ENCODE data around the gene SEC62. TPM values are rescaled to one million over a fixed set of nuclear protein-coding genes. Genes with fewer than 3 reads are reported as not detected.

Gene SEC62, protein sequence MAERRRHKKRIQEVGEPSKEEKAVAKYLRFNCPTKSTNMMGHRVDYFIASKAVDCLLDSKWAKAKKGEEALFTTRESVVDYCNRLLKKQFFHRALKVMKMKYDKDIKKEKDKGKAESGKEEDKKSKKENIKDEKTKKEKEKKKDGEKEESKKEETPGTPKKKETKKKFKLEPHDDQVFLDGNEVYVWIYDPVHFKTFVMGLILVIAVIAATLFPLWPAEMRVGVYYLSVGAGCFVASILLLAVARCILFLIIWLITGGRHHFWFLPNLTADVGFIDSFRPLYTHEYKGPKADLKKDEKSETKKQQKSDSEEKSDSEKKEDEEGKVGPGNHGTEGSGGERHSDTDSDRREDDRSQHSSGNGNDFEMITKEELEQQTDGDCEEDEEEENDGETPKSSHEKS
- 273 TPM for polyA plus RNA-seq

DNA sequence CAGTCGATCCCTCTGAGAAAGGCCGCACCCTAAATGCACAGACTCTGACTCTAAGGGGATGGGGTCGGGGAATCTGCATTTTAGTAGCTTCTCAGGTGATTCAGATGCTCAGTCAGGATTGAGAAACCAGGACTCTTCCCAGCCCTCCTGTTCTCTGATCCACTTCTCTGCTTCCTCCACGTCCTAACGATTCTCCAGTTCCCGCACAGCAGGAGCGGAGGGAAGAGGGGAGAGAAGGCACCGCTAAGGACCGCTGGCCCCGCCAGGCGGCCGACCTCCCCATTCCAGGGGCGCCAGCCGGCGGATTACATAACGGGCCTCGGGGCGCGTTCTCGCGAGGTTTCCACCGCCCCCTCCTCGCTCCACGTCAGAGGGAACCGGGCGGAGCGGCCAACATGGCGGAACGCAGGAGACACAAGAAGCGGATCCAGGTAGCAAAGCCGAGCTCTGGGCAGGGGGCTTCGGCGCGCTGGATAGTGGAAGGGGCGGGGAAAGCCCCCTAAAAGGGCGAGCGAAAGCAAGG, at the start of gene SEC62:
TSS of gene SEC62 (plus strand) at position 380 of the 523 bp plus-strand sequence. CDS start at position 396, 16 bp downstream.
- H3K9me3 Mint-ChIP-seq: peaks cover 0 to 4% (median 0%) of the 10 kb centered on the region in 3 donors
- H3K27ac Mint-ChIP-seq: peak within 1 kb of the TSS; percentile 97 to 99 (median 98)
- H3K4me3 Mint-ChIP-seq: peak within 1 kb of the TSS; percentile 88 to 99 (median 95)
- H3K36me3 Mint-ChIP-seq: peaks cover 1% of the 10 kb centered on the region
- peaks cover 42 to 66% (median 65%) of the 10 kb centered on the region in 3 donors for H3K4me1 Mint-ChIP-seq
- no peaks in the 10 kb centered on the region for H3K27me3 Mint-ChIP-seq

GRCh38 chr3:169923189-169923588, 43.4 kb upstream of the SEC62 start:
- H3K9me3 Mint-ChIP-seq: peaks cover 0 to 3% (median 0%) of the 10 kb centered on the region in 3 donors
- no peak overlapping the region for H3K27ac Mint-ChIP-seq
- peaks cover 3% of the 10 kb centered on the region for H3K27me3 Mint-ChIP-seq
- H3K4me3 Mint-ChIP-seq: no peak overlapping the region
- peaks cover 0 to 3% (median 0%) of the 10 kb centered on the region in 3 donors for H3K4me1 Mint-ChIP-seq
- H3K36me3 Mint-ChIP-seq: no peaks in the 10 kb centered on the region

- H3K4me3 Mint-ChIP-seq: no peak overlapping the region
- H3K4me1 Mint-ChIP-seq: peaks cover 0 to 3% (median 0%) of the 10 kb centered on the region in 3 donors
- peaks cover 3% of the 10 kb centered on the region for H3K27me3 Mint-ChIP-seq
- peaks cover 0 to 3% (median 0%) of the 10 kb centered on the region in 3 donors for H3K9me3 Mint-ChIP-seq
- no peak overlapping the region for H3K27ac Mint-ChIP-seq
- no peaks in the 10 kb centered on the region for H3K36me3 Mint-ChIP-seq
These were observed 42.8 kb upstream of the SEC62 start for GRCh38 chr3:169923831-169924230.

DNA sequence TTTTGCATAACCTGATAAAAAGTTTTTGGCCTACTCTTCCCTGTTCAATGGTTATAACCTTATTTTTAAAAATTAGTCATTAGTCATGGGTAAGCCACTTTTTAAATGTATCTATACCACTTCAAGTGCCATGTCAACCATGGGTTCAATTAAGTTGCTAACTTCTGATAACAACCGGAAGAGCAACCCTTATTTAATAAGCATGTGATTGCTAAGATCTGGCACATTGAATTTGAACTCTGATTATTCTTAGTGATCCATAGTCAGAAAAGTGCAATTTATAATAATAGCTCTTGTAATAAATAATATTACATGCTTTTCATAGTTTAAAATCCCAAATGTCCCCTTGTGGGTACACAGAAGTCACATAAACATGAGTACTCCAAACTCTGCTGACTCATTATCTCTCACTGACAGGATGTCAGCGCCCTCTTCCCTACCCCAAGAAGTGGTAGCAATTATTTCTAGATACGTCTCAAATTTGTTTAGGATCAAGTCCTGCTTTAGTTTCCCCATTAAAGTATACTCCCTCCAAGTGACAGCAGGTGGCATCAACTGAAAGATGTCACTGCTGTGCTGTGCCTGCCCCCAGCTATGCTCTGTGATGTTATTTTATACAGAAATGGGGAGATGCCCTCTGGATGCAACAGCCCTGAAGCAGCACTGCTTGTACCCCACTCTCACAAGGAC, 36.6 kb upstream of the SEC62 start:
- Mint-ChIP-seq H3K27me3 (peaks cover 2% of the 10 kb centered on the region), H3K4me1 (peaks cover 37 to 43% (median 39%) of the 10 kb centered on the region in 3 donors), H3K4me3 (peak overlapping the region in 2 of 4 donors; percentile 52 to 79), H3K9me3 (peaks cover 0 to 5% (median 1%) of the 10 kb centered on the region in 3 donors), H3K27ac (peak overlapping the region; percentile 1 to 69 (median 68)), H3K36me3 (no peaks in the 10 kb centered on the region)

- Mint-ChIP-seq H3K27me3 (peaks cover 2% of the 10 kb centered on the region), H3K9me3 (peaks cover 0 to 6% (median 1%) of the 10 kb centered on the region in 3 donors), H3K4me1 (peaks cover 41 to 48% (median 47%) of the 10 kb centered on the region in 3 donors), H3K27ac (peak overlapping the region; percentile 73 to 76 (median 75)), H3K36me3 (no peaks in the 10 kb centered on the region), H3K4me3 (peak overlapping the region in 2 of 4 donors; percentile 9 to 82)
These were observed 35.8 kb upstream of the SEC62 start for GRCh38 chr3:169930843-169931242.

GRCh38 chr3:169931747-169932520, 34.7 kb upstream of the SEC62 start:
- Mint-ChIP-seq H3K27me3 (peaks cover 2% of the 10 kb centered on the region), H3K27ac (peak overlapping the region; percentile 76 to 87 (median 83)), H3K9me3 (peaks cover 0 to 6% (median 1%) of the 10 kb centered on the region in 3 donors), H3K36me3 (no peaks in the 10 kb centered on the region), H3K4me1 (peaks cover 41 to 52% (median 50%) of the 10 kb centered on the region in 3 donors), H3K4me3 (peak overlapping the region; percentile 62 to 88 (median 78))

- Mint-ChIP-seq H3K4me1 (peaks cover 54 to 62% (median 55%) of the 10 kb centered on the region in 3 donors), H3K27ac (peak overlapping the region in 1 of 3 donors; percentile 91)
These were observed 27.3 kb upstream of the SEC62 start for GRCh38 chr3:169939320-169939719.

DNA sequence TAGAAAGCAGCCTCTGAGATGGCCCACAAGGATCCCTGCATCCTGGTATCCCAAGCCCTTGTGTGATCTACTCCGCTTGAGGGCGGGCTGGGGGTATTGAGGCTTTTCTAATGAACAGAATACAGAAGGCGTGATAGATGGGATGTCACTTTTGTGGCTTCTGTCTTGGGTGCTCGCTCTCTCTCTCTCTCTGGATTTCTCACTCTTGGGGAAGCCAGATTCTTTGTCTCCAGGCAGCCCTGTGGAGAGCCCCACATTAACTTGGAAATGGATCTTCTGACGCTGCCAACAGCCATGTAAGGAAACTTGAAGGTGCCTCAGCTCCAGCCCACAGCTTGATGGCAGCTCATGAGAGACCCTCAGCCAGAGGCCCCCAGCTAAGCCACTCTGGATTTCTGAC, 26.9 kb upstream of the SEC62 start:
- Mint-ChIP-seq H3K4me1 (peaks cover 52 to 61% (median 53%) of the 10 kb centered on the region in 3 donors), H3K4me3 (peak overlapping the region in 3 of 4 donors; percentile 60 to 88 (median 67)), H3K9me3 (peaks cover 0 to 4% (median 0%) of the 10 kb centered on the region in 3 donors), H3K27ac (peak overlapping the region; percentile 83 to 96 (median 91)), H3K27me3 (no peaks in the 10 kb centered on the region), H3K36me3 (peaks cover 4% of the 10 kb centered on the region)

More at GRCh38 chr3:169939320-169939719, 27.3 kb upstream of the SEC62 start:
- peaks cover 4% of the 10 kb centered on the region for H3K36me3 Mint-ChIP-seq
- no peaks in the 10 kb centered on the region for H3K27me3 Mint-ChIP-seq
- peak overlapping the region in 3 of 4 donors; percentile 30 to 67 (median 60) for H3K4me3 Mint-ChIP-seq
- peaks cover 0 to 4% (median 0%) of the 10 kb centered on the region in 3 donors for H3K9me3 Mint-ChIP-seq

GRCh38 chr3:169940470-169941181, 26.0 kb upstream of the SEC62 start:
- peaks cover 50 to 62% (median 54%) of the 10 kb centered on the region in 3 donors for H3K4me1 Mint-ChIP-seq

DNA sequence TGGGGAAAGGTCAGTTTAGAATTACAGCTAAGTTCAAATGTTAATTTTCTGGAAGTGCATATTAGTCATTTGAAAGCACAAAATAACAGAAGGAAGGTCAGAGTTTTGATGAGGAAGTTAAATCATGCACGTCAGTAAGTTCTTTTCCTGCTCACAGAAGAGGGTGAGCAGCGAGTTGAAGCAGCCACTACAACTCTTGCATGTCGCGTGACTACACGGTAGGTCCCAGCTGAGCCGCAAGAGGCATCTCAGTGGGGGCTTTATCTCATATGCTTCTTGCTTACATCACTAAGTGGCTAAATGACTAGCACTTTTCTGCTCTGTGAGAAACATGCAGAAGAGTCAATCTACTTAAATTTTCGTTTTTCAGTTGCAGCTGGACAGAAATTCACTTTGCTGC, 21.3 kb upstream of the SEC62 start:
- Mint-ChIP-seq H3K27ac (peak overlapping the region; percentile 75 to 94 (median 90)), H3K9me3 (no peaks in the 10 kb centered on the region), H3K27me3 (no peaks in the 10 kb centered on the region), H3K36me3 (no peaks in the 10 kb centered on the region), H3K4me3 (peak overlapping the region; percentile 31 to 92 (median 62)), H3K4me1 (peaks cover 34 to 70% (median 53%) of the 10 kb centered on the region in 3 donors)

More at GRCh38 chr3:169940470-169941181, 26.0 kb upstream of the SEC62 start:
- H3K9me3 Mint-ChIP-seq: peaks cover 0 to 3% (median 0%) of the 10 kb centered on the region in 3 donors
- H3K4me3 Mint-ChIP-seq: peak overlapping the region; percentile 60 to 88 (median 80)
- H3K27ac Mint-ChIP-seq: peak overlapping the region; percentile 83 to 96 (median 91)
- H3K27me3 Mint-ChIP-seq: no peaks in the 10 kb centered on the region
- H3K36me3 Mint-ChIP-seq: peaks cover 4% of the 10 kb centered on the region

DNA sequence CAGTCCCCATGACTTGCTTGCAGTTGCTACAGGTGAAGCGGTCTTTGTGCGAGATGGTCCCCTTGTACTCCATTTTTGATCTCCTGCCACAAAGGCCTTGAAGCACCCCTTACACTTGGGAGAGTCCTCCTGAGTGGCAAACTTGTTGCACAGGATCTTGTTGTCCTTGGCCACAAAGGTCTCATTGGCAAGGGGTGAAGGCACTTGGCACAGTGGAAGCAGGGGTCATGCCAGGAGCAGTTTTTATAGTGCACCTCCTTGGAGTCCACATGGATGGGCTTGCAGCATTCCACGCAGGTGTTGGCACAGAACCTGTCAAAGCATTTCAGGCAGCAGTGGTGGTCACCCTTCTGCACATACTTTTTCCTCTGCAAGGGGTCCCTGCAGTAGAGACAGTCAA, 20.3 kb upstream of the SEC62 start:
- Mint-ChIP-seq H3K4me3 (peak overlapping the region in 2 of 4 donors; percentile 24 to 74), H3K9me3 (no peaks in the 10 kb centered on the region), H3K4me1 (peaks cover 24 to 60% (median 42%) of the 10 kb centered on the region in 3 donors), H3K27ac (peak overlapping the region in 1 of 3 donors; percentile 75), H3K36me3 (no peaks in the 10 kb centered on the region), H3K27me3 (no peaks in the 10 kb centered on the region)

GRCh38 chr3:169948559-169949448, 17.8 kb upstream of the SEC62 start:
- Mint-ChIP-seq H3K9me3 (no peaks in the 10 kb centered on the region), H3K27ac (peak overlapping the region in 1 of 3 donors; percentile 0), H3K36me3 (no peaks in the 10 kb centered on the region), H3K4me3 (no peak overlapping the region), H3K27me3 (no peaks in the 10 kb centered on the region), H3K4me1 (peaks cover 25 to 48% (median 30%) of the 10 kb centered on the region in 3 donors)

GRCh38 chr3:169952045-169952444, 14.6 kb upstream of the SEC62 start:
- Mint-ChIP-seq H3K27ac (no peak overlapping the region), H3K36me3 (no peaks in the 10 kb centered on the region), H3K4me3 (no peak overlapping the region), H3K27me3 (no peaks in the 10 kb centered on the region), H3K4me1 (peaks cover 23 to 39% (median 30%) of the 10 kb centered on the region in 3 donors), H3K9me3 (peaks cover 0 to 4% (median 0%) of the 10 kb centered on the region in 3 donors)

All from IgD-negative memory B cell (primary cell).